Thoracic aorta (tissue), 2 donors: ENCODE measurements around the gene DLGAP4. TPM values are rescaled to one million over a fixed set of nuclear protein-coding genes. Genes with fewer than 3 reads are reported as not detected.

Source experiments
- ATAC-seq: fragments of 150-250 bp; one replicate; pipeline ENCODE4 v1.8.0; 2017; ENCODE audit warnings: low read depth; ENCODE audit not compliant: insufficient number of reproducible peaks, low FRiP score
- DNase-seq: peaks from one replicate; pipeline ENCODE4 v3.0.0-alpha.2; 2020; ENCODE audit warnings: low spot score
- H3K27ac ChIP-seq, 2 donors: fragments of 200-600 bp; sonication (generic); 1 replicate in 1 of 2; 2 replicates in 1 of 2; pipeline ENCODE4 v1.5.1; 2016; ENCODE audit warnings: mild to moderate bottlenecking in 2 of 2, moderate library complexity in 2 of 2
- H3K27me3 ChIP-seq: fragments of 200-600 bp; sonication (generic); replicated peaks from 2 replicates; pipeline ENCODE4 v1.6.0; 2016; ENCODE audit warnings: mild to moderate bottlenecking; ENCODE audit not compliant: insufficient read depth
- H3K36me3 ChIP-seq: fragments of 200-600 bp; sonication (generic); one replicate; pipeline ENCODE4 v1.5.1; 2016
- H3K4me1 ChIP-seq, 2 donors: fragments of 200-600 bp; sonication (generic); 1 replicate in 1 of 2; 2 replicates in 1 of 2; pipeline versions ENCODE4 v1.5.1 to v1.6.0; 2016; ENCODE audit warnings: low read depth in 2 of 2, mild to moderate bottlenecking in 1 of 2; ENCODE audit not compliant: control insufficient read depth in 1 of 2
- H3K4me3 ChIP-seq: fragments of 200-600 bp; sonication (generic); 2 replicates; pipeline ENCODE4 v1.5.1; 2016; ENCODE audit warnings: mild to moderate bottlenecking
- H3K9me3 ChIP-seq: fragments of 200-600 bp; sonication (generic); 2 replicates; pipeline ENCODE4 v1.5.1; 2016
- CTCF ChIP-seq: fragments of 200-600 bp; sonication (generic); IDR thresholded peaks from one replicate; pipeline ENCODE4 v1.5.1; 2019; ENCODE audit warnings: antibody characterized with exemption
- total RNA-seq, 2 donors: library from RNA; depleted of rRNA; stranded (reverse); fragments of >200 nt; gene quantifications; one replicate each; pipeline versions ENCODE4 v1.1.0 to v1.2.3, GENCODE V29; 2016

The DLGAP4 gene
- total RNA-seq, 2 donors from 2014 or later, result 66.2 to 105 TPM

- Histone ChIP-seq H3K4me3 (no peak overlapping the region), H3K27ac (peak overlapping the region; percentile 47 to 90), H3K9me3 (no peaks in the 10 kb centered on the region), H3K4me1 (peaks cover 65 to 96% of the 10 kb centered on the region in 2 donors), H3K36me3 (no peaks in the 10 kb centered on the region), H3K27me3 (no peaks in the 10 kb centered on the region)
- no peak for DNase-seq
- ATAC-seq, result no peak
- no peak for TF ChIP-seq CTCF
These were observed 172.2 kb downstream of the DLGAP4 start for GRCh38 chr20:36478137-36478905.

GRCh38 chr20:36479938-36480337 is 173.8 kb downstream of the DLGAP4 start:
- DNase-seq (no peak), ATAC-seq (no peak)
- Histone ChIP-seq H3K9me3 (no peaks in the 10 kb centered on the region), H3K4me1 (peaks cover 64 to 96% of the 10 kb centered on the region in 2 donors), H3K27me3 (no peaks in the 10 kb centered on the region), H3K4me3 (no peak overlapping the region), H3K36me3 (no peaks in the 10 kb centered on the region), H3K27ac (peak overlapping the region; percentile 52 to 90)
- no peak for TF ChIP-seq CTCF

- no peak for TF ChIP-seq CTCF
- H3K27me3 ChIP-seq, result no peaks in the 10 kb centered on the region
- no peak for DNase-seq
- H3K36me3 ChIP-seq, result no peaks in the 10 kb centered on the region
- no peaks in the 10 kb centered on the region for H3K9me3 ChIP-seq
- ATAC-seq, result no peak
- H3K27ac ChIP-seq, result peak overlapping the region; percentile 52 to 90
- H3K4me3 ChIP-seq, result no peak overlapping the region
- peaks cover 67 to 96% of the 10 kb centered on the region in 2 donors for H3K4me1 ChIP-seq
These were observed 174.4 kb downstream of the DLGAP4 start for GRCh38 chr20:36480456-36481048.

GRCh38 chr20:36481380-36482043 is 175.4 kb downstream of the DLGAP4 start:
- DNase-seq (no peak), ATAC-seq (no peak)
- Histone ChIP-seq H3K9me3 (no peaks in the 10 kb centered on the region), H3K36me3 (no peaks in the 10 kb centered on the region), H3K27ac (peak overlapping the region; percentile 52 to 90), H3K27me3 (no peaks in the 10 kb centered on the region), H3K4me3 (peak overlapping the region; percentile 33), H3K4me1 (peaks cover 75 to 99% of the 10 kb centered on the region in 2 donors)
- peak; percentile 18 for TF ChIP-seq CTCF

GRCh38 chr20:36482044-36482473 is 175.9 kb downstream of the DLGAP4 start:
- H3K27ac ChIP-seq, result peak overlapping the region; percentile 52 to 90

More at GRCh38 chr20:36482044-36482473, 175.9 kb downstream of the DLGAP4 start:
- Histone ChIP-seq H3K36me3 (no peaks in the 10 kb centered on the region), H3K4me1 (peaks cover 78 to 100% of the 10 kb centered on the region in 2 donors), H3K27me3 (no peaks in the 10 kb centered on the region), H3K4me3 (peak overlapping the region; percentile 33), H3K9me3 (no peaks in the 10 kb centered on the region)
- no peak for DNase-seq
- TF ChIP-seq CTCF, result no peak
- ATAC-seq, result peak; percentile 79
